GM06990 (cell line): ENCODE measurements around the gene SAP30.

Experiments
- DNase-seq: peaks from one replicate; pipeline ENCODE4 v3.0.0-alpha.2; 2011; ENCODE audit not compliant: insufficient read length; ENCODE audit errors: extremely low read depth
- H3K27me3 ChIP-seq: replicated peaks from 2 replicates; pipeline ENCODE4 v1.6.0; 2011; ENCODE audit warnings: low read length; ENCODE audit not compliant: control insufficient read depth, insufficient read depth
- H3K36me3 ChIP-seq: 2 replicates; pipeline ENCODE4 v1.5.1; 2011; ENCODE audit warnings: low read length; ENCODE audit not compliant: control insufficient read depth, insufficient read depth
- H3K4me3 ChIP-seq: replicated peaks from 2 replicates; pipeline ENCODE4 v1.5.1; 2011; ENCODE audit warnings: low read depth, mild to moderate bottlenecking, control low read depth, low read length
- TF ChIP-seq, protein P1 (sequence below): IDR thresholded peaks from 2 replicates; pipeline ENCODE4 v1.5.1; 2011; ENCODE audit warnings: low read length, control low read depth, mild to moderate bottlenecking, inconsistent platforms; ENCODE audit not compliant: insufficient read depth, poor library complexity, severe bottlenecking

Gene SAP30

DNA sequence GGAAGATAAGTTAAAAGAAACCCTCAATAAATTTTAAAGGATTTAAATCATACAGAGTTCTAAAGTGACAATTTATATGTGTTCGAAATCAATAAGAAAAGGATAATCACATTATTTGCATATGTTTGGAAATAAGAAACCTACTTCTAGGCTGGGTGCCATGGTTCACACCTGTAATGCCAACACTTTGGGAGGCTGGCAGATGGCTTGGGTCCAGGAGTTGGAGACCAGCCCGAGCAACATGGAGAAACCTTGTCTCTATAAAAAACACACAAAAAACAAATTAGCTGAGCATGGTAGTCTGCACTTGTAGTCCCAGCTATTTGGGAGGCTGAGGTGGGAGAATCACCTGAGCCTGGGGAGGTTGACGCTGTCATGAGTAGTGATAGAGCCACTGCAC, 8.1 kb upstream of the SAP30 start:
- Histone ChIP-seq H3K4me3 (no peak overlapping the region), H3K36me3 (no peaks in the 10 kb centered on the region), H3K27me3 (no peaks in the 10 kb centered on the region)
- TF ChIP-seq, protein P1, sequence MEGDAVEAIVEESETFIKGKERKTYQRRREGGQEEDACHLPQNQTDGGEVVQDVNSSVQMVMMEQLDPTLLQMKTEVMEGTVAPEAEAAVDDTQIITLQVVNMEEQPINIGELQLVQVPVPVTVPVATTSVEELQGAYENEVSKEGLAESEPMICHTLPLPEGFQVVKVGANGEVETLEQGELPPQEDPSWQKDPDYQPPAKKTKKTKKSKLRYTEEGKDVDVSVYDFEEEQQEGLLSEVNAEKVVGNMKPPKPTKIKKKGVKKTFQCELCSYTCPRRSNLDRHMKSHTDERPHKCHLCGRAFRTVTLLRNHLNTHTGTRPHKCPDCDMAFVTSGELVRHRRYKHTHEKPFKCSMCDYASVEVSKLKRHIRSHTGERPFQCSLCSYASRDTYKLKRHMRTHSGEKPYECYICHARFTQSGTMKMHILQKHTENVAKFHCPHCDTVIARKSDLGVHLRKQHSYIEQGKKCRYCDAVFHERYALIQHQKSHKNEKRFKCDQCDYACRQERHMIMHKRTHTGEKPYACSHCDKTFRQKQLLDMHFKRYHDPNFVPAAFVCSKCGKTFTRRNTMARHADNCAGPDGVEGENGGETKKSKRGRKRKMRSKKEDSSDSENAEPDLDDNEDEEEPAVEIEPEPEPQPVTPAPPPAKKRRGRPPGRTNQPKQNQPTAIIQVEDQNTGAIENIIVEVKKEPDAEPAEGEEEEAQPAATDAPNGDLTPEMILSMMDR: no peak
- no peak for DNase-seq

DNA sequence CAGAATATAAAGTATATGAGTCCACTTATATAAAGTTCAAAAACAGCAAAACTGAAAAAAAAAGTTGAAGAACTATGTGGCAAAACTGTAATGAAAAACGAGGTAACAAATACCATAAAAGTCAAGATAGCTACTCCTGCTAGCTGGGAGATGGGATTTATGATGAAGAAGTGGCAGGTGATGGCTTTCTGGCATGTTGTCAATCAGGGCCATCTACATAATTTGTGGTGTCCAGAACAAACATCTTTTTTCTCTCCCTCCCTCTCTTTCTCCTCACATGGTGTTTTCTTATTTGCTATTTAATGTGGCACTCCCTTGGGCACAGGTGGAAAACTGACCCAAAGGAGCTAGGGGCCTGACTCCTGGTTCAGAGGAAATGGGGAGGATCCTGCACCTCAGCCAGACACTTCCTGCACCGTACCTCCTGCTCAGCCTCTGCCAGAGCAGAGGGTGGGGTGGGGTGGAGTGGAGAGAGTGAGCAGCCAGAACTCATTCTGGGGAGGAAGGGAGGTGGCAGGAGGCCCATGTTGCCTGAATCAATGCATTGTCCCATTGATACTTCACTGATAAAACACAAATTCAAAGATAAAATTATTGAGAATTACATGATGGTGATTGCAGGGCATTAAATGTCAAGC, 5.3 kb upstream of the SAP30 start:
- no peak for DNase-seq
- Histone ChIP-seq H3K4me3 (no peak overlapping the region), H3K27me3 (no peaks in the 10 kb centered on the region), H3K36me3 (no peaks in the 10 kb centered on the region)
- TF ChIP-seq, protein P1: no peak

DNA sequence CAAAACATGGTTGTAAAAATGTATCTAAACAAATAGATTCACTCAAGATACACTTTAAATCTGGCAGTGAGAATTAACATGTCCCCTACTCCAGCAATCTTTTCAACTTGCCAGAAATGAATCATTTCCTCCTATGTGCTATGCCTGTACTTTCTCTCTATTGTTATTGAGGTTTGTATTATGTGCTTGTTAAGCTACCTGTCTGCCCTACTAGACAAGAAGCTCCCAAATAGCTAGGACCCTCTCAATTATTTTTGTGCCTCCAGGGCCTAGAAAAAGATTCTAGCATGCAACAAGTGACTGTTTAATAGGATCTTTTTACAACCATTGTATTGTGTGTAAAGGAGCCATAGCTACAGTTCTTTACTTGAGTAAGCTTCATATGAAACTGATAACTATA, 3.5 kb upstream of the SAP30 start:
- DNase-seq: peak; percentile 13
- Histone ChIP-seq H3K36me3 (no peaks in the 10 kb centered on the region), H3K27me3 (no peaks in the 10 kb centered on the region), H3K4me3 (no peak overlapping the region)
- TF ChIP-seq, protein P1: no peak

DNA sequence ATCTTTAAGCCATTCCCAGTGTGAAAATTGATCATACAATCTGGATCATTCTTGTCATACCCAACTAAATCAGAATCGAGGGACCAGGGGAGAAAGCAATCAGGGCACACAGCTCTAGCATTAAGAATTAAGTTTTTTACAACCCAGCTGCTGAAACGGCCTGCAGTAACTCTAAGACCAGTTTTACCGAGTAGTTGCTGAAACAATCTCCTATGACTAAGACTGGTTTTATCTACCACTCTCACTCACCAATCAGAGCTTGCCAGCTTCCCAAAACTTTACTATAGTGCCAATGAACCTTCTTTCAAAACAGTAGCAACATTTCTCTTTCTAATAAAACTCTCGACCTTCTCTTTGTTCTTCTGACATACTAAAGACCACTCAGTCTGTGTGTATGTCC, 2.8 kb upstream of the SAP30 start:
- Histone ChIP-seq H3K4me3 (peak overlapping the region; percentile 46), H3K36me3 (no peaks in the 10 kb centered on the region), H3K27me3 (no peaks in the 10 kb centered on the region)
- no peak for DNase-seq
- TF ChIP-seq, protein P1: no peak

DNA sequence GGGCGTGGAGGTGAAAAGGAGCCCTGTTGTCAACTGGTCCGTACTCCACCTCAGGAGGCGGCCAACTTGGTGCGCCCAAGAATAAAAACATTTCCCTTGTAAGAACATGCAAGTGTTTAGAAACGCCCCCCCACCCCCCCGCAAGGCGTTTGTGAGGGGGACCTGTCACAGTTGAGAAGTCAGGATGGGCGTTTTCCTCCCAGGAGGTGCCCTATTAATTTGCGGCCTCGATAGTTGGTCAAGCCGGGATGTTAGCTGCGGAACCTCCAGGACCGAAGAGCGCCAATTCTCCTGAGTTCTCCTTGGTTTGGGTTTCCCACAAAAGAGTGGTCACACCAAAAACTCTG, 651 bp upstream of the SAP30 start:
- DNase-seq: no peak
- H3K4me3 ChIP-seq: peak overlapping the region; percentile 78
- TF ChIP-seq, protein P1: no peak
- no peaks in the 10 kb centered on the region for H3K36me3 ChIP-seq
- no peaks in the 10 kb centered on the region for H3K27me3 ChIP-seq
